Inferior parietal cortex (tissue), 1 donor: Measurements from ENCODE around the gene CMTM5.

Experiments
- DNase-seq: peaks from one replicate; pipeline ENCODE4 v3.0.0-alpha.2; 2016; ENCODE audit errors: extremely low spot score

Gene CMTM5, protein sequence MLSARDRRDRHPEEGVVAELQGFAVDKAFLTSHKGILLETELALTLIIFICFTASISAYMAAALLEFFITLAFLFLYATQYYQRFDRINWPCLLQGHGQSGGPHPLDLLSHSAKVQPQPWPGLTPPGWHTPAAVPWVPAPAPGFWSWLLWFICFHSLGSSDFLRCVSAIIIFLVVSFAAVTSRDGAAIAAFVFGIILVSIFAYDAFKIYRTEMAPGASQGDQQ

DNA sequence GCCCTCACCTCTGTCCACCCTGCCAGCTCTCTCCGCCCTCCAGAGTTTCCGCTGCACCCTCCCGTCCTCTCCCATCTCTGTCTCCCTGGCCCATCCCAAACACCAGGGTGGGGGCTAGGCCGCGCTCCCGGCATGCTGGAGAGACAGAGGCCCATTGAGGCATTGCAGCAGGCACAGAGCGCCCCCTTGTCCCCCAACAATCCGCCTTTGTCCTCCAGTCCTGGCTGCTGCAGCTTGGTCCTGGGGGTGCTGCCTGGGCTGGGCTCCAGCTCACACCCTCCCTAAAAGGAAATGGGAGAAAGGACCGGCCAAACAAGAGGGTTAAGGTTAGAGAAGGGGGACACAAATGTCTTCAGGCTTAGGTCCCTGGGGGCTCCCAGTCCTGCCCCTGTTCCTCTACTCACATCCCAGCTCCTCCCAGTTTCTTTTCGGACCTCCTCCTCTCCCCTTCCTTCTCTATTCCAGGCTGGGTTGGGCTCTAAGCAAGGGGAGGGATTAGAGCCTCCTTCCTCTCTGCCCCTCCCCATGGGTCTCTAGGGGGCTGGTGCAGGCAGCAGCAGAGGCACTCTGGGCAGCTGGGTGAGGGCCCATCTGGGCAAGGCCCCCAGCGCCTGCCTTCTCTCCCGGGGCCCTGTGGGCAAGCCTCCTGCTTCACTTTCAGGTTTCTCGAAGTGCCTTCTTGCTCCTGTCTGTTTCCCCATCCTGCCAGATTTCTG is at the start of gene CMTM5:
TSS of gene CMTM5 (plus strand) at position 565 of the 716 bp plus-strand sequence. CDS start 206 bp downstream, outside the sequence.
- peak; percentile 83 for DNase-seq

DNA sequence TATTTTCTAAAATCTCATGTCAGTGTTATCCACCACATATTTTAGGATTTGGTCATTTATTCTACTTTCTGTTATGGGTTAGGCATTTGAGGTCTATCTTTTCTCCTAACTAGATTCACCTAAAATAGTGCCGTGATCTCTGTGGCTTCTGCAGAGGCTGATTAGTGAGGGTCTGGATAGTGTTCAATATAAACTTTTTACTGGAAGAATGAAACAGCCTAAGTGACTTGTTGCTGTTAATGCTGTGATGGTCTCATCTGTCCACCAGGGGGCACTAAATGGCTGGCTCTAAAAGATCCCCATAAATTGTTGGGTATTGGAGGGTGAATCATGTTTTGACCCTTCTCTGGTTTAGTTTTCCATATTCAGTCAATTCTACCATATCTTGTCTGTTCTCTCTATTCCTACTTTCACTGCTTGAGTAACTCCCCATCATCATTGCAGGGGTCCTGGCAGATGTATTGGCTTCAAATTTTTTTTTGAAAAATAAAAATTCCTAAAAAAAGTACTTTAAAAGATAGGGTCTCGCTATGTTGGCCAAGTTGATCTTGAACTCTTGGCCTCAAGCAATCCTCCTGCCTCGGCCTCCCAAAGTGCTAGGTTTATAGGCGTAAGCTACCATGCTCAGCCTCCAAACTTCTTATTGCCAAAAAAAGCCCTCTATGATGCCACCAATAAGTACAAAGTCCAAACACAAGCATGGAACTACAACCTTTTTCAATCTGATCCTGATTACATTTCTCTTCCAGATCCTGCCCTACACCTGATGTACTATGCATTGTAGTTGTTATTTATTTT is 48.7 kb upstream of the CMTM5 start:
- peak; percentile 93 for DNase-seq

DNA sequence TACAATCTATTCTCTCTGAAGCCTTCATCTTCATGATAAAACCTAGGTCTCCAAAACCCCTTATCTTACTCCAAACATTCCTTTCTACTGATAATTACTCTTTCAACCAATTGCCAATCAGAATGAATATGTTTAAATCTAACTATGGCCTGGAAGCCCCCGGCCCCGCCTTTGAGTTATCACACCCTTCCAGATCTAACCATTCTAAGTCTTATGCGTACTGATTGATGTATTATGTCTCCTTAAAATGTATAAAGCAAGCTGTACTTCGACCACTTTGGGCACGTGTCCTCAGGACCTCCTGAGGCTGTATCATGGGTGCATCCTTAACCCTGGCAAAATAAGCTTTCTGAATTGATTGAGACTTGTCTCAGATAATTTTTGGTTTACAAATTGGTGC is 41.2 kb upstream of the CMTM5 start:
- no peak for DNase-seq

DNA sequence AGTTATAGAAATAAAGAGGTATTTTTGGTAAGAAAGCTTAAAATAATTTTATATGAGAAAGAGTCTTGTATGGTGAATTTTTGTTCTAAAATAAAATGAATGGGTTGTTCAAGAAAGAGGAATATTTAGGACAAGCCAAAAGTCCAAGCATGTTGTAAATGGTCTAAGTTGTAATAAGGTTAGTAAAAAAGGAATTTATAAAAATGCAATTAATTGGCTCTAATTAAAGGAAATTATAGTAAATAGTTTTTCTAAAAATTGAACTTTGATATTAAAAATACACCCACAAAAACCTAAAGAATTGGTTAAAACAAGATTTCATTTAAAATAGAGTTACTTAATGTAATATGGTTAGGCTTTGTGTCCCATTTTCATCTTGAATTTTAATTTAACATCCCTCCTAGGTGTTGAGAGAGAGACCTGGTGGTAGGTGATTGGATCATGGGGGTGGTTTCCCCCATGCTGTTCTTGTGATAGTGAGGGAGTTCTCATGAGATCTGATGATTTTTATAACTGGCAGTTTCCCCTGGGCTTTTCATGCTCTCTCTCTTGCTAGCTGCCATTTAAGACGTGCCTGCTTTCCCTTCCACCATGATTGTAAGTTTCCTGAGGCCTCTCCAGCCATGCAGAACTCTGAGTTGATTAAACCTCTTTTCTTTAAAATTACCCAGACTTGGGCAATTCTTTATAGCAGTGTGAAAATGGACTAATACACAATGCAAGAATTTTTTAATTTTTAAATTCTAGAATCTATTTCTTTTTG is 37.2 kb upstream of the CMTM5 start:
- no peak for DNase-seq

DNA sequence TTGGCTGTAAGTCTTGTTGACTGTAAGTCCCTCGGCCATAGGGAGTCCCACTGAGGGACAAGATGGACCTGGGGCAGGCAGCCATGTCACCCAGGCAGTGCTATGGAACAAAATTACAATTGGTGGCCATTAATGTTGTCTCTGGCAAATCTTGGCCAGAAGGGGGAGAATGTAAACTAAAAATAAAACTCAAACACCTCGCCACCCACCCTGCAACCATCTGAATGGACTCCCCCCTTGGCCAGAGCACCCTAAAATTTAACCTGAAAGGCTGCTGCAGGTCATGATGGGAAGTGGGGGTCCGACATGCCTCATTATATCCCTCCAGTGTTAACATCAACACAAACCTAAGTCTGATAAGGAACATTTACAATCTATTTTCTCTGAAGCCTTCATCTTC is 32.4 kb upstream of the CMTM5 start:
- no peak for DNase-seq

DNA sequence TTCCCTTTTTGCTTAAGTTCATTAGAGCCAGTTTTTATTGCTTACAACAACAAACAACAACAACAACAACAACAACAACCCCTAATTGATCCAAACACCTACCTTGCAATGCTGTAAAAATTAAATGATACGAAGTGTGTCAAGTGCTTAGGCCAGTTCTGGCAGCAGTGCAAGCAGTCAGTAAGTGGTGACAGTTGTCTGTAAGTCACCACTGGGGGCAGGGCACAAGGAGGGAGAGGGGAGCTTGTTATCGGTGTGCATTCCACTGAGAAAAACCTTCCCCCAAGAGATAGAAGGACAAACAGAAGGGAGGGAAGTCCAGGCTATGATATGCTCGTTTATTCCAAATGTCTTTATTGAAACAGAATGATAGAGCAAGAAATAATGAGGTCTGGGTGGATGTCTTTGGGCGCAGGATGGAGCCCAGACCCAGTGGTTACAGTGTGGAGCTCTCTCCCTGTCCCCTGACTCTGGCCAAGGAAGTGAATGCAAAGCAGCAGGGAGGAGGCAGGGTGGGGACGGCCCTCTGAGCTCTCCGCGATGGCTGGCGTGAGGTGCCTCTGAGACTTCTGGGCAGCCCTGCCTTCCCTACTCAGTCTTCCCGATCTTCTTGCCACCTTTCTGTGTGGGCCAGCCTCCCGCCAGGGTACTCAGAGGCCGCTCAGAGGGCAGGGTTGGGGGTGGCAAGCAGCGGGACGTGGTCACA is 30.7 kb upstream of the CMTM5 start:
- DNase-seq = no peak

DNA sequence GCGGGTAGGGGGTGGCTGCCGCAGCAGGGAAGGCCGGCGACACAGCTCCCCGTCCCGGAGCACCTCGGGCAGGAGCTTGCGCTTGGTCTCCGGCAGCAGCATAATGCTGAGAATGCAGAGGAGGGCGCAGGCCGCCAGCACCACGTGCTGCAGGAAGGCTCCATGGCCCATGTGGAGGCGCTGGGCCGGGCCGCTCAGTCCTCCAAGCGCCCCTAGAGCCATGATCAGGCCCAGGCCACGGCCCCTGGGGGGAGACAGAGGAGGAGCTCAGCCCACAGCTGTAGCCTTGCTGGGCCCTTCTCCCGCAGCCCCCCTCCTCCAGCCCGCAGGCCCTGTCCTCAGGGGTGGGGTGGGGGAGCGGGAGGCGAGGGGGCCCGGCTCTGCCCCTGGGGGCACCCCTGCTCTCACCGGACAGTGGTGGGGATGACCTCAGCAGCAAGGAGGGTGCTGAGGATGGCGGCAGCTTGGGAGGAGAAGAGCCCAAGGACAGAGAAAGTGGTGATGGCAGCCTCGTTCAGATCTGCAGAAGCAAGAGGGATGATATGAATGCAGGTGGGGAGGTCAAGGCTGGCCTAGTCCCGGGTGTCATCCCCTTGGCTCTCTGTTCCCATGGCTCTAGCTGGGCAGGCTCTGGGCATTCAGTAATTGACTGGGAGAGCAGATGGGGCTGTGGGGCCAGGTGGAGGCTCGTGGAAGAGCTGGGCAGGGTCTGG is 30.0 kb upstream of the CMTM5 start:
- no peak for DNase-seq

DNA sequence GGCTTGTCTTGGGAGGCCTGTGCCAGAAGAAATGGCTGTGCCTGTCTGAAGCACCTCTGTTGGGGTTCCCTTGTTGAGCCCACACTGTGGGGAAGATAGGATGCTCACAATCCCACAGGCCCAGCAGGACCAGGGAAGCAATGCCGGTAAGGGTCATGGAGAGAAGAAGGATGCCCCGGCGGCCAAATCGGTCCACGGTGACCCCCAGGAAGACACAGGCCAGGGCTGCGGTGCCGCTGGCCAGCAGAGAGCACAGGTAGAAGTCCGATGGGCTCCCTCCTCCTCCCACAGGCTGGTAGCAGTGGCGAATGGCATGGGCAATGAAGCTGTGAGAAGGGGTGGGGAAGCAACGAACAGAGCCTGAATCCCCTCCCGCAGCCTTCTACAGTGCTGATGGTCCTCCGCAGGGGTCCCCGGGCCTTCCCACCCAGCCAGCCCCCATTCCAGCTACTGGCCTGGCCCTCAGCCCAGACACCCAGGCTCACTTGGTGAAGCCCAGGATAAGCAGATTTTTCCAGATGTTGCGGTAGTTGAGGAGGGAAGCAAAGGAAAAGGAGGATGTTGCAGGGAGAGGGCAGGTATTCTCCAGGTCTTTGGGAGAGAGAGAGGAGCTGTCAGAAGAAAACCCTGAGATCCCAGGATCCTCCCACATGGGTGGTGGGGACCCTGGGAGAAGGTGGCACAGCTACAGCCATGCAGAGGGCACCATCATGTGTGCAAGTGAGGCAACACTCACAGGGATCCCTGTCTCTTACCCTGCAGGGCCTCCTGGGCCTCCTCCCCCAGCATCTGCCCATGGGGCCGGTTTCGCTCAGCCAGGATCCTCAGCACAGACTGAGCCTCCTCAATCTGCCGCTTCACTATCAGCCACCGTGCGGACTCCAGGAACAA is 29.2 kb upstream of the CMTM5 start:
- DNase-seq = no peak

DNA sequence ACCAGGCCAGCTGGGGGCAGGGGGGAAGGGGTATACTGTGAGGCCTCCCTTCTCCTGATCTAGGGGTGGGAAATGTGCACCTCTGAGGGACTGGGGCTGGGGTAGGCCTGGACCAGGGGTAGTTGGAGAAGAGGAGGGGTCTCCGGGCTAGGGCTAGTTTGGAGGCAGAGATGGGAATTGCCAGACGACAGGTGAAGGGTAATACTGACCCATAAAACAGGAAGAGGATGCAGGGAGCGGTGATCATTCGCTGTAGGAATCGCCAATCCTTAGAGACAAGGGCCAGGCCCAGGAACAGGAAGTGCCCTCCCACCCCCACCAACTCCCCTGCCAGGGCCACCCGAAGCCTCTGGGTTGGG is 28.6 kb upstream of the CMTM5 start:
- DNase-seq = no peak

DNA sequence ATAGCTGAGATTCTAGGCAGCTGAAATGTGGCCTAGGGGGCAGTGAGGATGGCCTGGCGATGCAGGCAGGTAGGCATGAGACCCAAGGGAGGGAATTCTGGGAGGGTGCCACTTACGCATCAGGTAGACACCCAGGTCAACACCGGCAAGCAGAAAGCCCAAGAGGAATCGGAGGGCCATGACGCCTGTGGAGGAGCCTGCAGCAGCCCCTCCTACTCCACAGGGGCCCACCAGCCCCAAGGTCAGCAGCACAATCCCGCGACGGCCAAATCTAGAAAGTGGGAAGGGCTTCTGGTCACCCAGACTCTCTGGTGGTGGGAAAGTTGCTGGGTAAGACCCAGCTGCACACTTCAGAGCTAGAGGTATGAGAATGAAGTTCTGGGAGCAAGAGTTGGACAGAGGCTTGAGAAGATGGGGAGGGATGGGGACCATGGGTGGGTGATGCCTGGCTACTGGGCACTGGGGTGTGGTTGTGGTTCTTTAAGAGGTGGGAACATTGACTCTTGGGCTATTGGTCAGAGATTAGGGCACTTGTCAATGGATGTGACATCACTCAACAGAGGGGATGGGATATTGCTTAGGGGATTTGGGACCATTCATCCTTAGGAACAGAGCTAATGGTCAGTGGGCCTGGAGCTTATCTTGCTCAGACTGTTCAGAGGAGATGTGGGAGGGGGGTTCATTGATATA is 27.5 kb upstream of the CMTM5 start:
- no peak for DNase-seq

DNA sequence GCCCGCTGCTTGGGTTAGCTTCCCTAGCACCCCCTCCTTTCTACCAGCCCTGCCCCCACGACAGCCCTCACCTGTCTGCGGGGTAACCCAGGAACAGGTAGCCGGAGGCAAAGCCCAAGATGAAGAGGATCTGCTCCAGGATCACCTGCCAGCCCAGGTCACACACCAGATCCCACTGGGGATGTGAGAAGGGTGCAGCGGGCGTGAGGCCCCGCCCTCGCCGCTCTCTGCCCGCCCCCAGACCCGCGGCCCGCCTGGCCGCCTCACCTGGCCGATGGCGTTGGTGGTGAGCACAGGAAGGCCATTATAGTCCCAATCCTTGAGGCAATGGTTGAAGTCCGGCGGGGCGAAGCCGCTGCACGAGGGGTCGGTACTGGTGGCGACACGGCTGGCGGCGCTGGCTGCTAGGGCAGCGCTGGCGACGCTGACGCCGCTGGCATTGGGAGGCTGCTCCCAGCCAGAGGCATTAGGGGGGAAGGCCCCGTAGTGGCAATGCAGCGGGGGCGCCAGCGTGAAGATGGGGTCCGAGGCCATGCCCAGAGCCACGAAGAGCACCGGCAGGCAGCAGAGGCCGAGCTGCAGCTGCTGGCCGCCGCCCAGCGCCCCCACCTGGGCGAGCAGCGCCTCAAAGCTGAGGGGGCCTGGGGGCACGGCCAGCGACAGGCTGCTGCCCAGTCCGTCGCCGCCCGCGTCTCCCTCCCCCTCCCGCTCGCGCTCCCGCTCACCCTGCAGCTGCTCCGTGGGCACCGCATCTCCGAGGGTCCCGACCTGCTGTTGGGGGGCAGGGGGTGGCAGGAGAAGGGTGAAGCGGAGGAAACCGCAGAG is 25.0 kb upstream of the CMTM5 start:
- DNase-seq = no peak

DNA sequence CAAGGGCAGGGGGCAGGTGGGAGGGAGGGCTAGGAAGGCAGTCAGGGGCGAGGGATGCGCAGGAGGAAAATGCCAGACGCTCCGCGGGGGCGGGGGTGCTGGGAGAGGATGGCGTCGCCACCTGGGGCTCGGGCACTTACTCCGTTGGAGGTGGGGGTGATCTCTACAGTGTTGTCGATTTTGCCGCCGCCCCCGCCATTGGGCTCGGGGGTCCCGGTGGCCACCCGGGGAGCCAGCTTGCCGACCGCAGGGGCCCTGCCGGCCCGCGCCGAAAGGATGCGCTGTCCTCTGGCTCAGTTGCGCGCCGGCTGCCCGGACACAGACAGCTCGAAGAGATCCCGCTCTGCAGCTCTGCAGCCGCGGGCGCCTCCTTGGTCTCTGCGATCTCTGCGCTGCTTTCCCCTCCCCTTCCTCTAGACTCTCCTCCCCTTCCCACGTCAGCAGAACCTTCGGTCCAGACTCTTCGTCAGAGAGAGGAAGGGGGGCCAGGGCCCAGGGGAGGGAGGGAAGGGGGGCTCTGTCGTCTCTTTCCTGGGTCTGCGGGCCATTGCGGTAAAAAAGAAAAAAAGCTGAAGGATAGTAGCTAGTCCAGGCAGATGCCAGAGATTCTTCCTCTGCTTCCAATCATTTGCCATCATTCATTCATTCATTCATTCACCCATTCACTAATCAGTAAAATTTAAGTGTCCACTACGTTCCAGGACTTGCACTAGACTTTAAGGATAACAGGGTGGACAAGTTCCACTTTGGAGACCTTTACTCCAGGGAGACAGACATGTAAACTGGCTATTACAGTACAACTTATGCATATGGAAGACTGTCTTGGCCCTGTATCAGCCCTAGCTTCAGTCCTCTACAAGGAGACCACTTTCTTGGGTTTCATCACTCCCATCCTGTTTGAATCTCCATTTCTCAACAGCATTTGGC is 24.1 kb upstream of the CMTM5 start, which contains the start of gene SLC22A17:
TSS of gene SLC22A17 (minus strand) at position 382 of the 927 bp plus-strand sequence.
- peak; percentile 89 for DNase-seq

DNA sequence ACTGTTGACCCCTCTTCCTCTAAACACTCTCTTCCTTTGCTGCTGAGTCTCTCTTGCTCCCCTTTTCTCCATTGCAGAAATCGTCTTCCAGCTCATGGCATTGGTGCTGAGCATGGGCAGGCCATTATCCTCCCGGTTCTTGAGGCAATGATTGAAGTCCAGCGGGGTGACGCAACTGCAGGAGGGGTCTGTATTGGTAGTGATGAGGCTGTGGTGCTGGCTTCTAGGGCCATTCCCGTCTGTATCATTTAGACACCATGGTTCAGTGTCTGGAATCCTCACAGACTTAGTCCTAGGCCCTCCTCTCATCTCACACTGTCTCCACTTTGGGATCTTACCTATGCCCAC is 23.4 kb upstream of the CMTM5 start:
- no peak for DNase-seq

DNA sequence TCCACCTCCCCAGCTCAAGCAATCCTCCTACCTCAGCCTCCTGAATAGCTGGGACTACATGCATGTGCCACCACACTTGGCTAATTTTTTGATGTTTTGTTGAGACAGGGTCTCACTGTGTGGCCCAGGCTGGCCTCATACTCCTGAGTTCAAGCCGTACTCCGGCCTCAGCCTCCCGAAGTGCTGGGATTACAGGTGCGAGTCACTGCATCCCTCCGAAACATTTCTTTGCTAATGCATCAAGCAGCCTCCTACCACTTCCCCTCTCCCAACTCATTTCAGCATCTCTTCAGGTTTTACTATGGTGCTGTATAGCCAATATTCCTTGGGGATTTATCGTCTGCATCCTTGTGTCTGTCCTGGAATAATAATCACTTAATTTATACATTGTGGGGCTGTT is 21.9 kb upstream of the CMTM5 start:
- DNase-seq = no peak

DNA sequence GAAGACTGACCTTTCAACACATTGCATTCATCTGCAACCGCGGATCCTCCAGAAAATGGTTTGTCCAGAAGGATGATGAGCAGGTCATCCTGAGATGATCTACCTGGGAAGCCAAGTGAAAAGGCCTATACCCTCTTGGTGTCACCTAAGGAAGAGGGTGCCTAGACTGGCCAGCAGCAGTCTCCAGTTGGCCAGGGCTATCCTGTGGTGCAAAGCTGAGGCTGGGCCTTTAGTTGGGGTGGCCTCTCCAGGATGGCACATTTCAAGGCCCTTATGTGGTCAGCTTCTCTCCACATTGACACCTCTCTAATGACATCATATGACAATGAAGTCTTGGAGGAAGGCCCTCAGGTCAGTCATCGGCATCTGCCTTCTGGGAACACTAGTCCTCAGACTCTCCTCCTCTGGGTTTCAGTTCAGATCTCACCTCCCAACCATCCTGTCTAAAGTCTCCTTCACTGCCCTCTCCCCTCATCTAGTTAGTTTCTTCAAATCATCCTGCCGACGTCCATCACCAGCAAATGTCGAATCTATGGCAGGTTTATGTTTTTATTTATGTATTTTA is 20.9 kb upstream of the CMTM5 start:
- no peak for DNase-seq

DNA sequence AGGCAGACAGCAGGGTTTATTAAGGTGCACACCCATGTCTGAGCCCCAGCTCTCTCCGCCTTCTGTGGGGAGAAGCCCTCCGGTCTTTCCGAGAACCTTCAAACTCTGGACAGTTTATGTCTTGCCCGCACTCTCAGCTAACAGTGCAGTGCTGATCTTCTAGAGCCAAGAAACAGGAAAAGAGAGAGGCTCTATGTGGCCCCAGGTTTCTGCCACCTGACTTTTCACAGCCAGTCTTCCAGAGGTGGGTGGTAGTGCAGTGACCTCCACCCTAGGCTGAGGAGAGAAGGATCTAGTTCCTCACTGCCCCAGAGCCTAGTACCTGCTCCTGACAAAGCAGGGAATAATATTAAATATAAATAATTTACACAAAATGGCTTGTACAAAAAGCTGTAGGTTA is 20.2 kb upstream of the CMTM5 start:
- DNase-seq = no peak

DNA sequence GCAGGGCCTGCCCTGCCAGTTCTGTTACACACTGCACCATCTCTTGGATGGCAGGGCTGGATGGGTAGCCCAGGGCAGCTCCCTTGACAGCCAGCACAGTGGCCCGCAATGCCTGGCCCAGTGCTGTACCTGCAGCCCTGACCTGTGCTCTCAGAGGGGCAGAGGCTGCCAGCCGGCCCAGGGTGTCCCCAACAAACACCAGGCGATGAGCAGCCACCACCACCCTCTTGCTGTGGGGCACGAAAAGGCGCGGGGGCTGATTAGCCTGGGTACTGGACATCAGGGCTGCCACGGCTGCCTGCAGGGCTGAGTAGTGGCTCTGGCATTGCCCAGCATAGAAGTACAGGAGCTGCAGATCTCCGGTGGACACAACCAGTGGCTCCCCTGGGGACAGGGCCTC is 19.6 kb upstream of the CMTM5 start:
- DNase-seq = no peak
